LNCAP (cell line): ENCODE measurements around the gene RAB14.

Source experiments
- CTCF ChIP-seq: fragments of 450-650 bp; IDR thresholded peaks from 2 replicates; pipeline ENCODE4 v1.5.1; 2017; ENCODE audit warnings: mild to moderate bottlenecking

The RAB14 gene

GRCh38 chr9:121179930-121180681 is 21.6 kb downstream of the RAB14 start:
- no peak for TF ChIP-seq CTCF

- no peak for TF ChIP-seq CTCF
Measured at GRCh38 chr9:121178676-121179372, 22.8 kb downstream of the RAB14 start.

- no peak for TF ChIP-seq CTCF
Measured at GRCh38 chr9:121173501-121173900, 28.2 kb downstream of the RAB14 start.

DNA sequence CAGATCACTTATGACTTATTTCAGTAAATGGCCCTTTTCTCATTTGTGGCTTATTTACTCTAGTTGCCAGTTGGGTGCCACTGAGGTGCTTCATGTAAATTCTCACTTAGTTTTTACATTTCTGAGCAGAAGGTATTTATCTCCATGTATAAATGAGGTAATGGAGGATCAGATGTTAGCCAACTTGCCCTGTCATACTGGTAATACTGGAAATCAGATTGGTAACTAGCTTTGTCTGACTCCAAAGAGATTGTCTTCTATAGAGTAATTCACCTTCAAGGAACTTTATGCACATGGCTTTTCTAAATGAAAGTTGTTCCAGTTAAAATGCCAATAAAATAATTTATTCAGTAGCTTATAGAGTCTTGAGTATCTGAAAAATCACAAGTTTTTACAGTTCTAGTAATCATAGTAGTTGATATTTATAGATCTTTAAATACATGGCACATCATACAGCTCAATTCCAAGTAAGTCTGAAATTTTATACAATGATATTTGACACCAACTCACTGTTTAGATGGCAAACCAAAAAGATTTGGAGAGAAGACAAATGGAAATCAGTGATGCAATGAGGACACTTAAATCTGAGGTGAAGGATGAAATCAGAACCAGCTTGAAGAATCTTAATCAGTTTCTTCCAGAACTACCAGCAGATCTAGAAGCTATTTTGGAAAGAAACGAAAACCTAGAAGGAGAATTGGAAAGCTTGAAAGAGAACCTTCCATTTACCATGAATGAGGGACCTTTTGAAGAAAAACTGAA is 28.8 kb downstream of the RAB14 start:
- no peak for TF ChIP-seq CTCF

- TF ChIP-seq CTCF = no peak
Measured at GRCh38 chr9:121171236-121171635, 30.4 kb downstream of the RAB14 start.

- peak; percentile 64 for TF ChIP-seq CTCF
Measured at GRCh38 chr9:121169094-121169601, 32.5 kb downstream of the RAB14 start.

DNA sequence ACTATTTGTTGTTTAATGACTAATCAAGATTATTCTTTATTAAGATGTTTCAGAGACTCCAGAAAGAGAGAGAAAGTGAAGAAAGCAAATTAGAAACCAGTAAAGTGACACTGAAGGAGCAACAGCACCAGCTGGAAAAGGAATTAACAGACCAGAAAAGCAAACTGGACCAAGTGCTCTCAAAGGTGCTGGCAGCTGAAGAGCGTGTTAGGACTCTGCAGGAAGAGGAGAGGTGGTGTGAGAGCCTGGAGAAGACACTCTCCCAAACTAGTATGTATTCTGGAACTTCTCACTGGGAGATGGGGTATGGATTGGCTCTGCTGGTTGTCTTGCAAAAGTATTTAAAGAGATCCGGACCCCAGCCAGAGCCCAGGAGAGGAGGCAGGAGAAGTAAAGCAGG is 33.6 kb downstream of the RAB14 start:
- TF ChIP-seq CTCF = no peak
